IMR-90 (cell line): ENCODE results near the gene GDPD2. TPM values are rescaled to one million over a fixed set of nuclear protein-coding genes. Genes with fewer than 3 reads are reported as not detected.

ENCODE experiments used
- ATAC-seq: fragments of 200-7000 bp; cut with Tn5 transposase; 2 replicates; pipeline ENCODE4 v1.9.1; 2020; ENCODE audit warnings: low read depth, mild to moderate bottlenecking, moderate library complexity
- BruUV-seq: library from RNA; stranded (reverse); fragments of 400-500 nt; replicated peaks from 2 replicates; lab custom pipeline; 2021; lab: Mats Ljungman, UMichigan
- CTCF ChIA-PET: fragments of 300-600 bp; formaldehyde crosslinking; extraction: SDS; loops from one replicate; lab custom pipeline; 2021; ENCODE audit warnings: antibody characterized with exemption; lab: Yijun Ruan, JAX
- POLR2A ChIA-PET: fragments of 300-600 bp; sonication (Branson Sonifier 250); formaldehyde crosslinking; loops from one replicate; lab custom pipeline; 2022; ENCODE audit warnings: antibody characterized with exemption; ENCODE audit not compliant: unreplicated experiment; lab: Charles Lee
- DNase-seq: peaks from one replicate; pipeline ENCODE4 v3.0.0; 2013
- H2AFZ ChIP-seq: replicated peaks from 2 replicates; pipeline ENCODE3; 2013; ENCODE audit warnings: low read length, mild to moderate bottlenecking; ENCODE audit not compliant: poor library complexity
- H2AK5ac ChIP-seq: 2 replicates; pipeline ENCODE4 v1.6.1; 2013; ENCODE audit warnings: low read depth, low read length, inconsistent platforms
- H2AK9ac ChIP-seq: replicated peaks from 2 replicates; pipeline ENCODE3; 2013; ENCODE audit warnings: mild to moderate bottlenecking, low read depth, low read length, moderate library complexity; ENCODE audit not compliant: poor library complexity
- H2BK120ac ChIP-seq: 2 replicates; pipeline ENCODE4 v1.6.1; 2013; ENCODE audit warnings: low read depth, low read length, inconsistent platforms
- H2BK15ac ChIP-seq: 3 replicates; pipeline ENCODE4 v1.6.1; 2013; ENCODE audit warnings: low read depth, low read length, inconsistent platforms
- H2BK20ac ChIP-seq: 2 replicates; pipeline ENCODE4 v1.6.1; 2013; ENCODE audit warnings: low read depth, mild to moderate bottlenecking, inconsistent platforms, low read length, moderate library complexity
- H2BK5ac ChIP-seq: 2 replicates; pipeline ENCODE4 v1.6.1; 2013; ENCODE audit warnings: mild to moderate bottlenecking, low read depth, low read length, inconsistent platforms; ENCODE audit not compliant: poor library complexity, severe bottlenecking
- H3K14ac ChIP-seq: replicated peaks from 2 replicates; pipeline ENCODE4 v1.6.1; 2013; ENCODE audit warnings: low read depth, low read length, inconsistent platforms
- H3K18ac ChIP-seq: 2 replicates; pipeline ENCODE4 v1.6.1; 2013; ENCODE audit warnings: low read depth, low read length, control low read depth
- H3K23ac ChIP-seq: 2 replicates; pipeline ENCODE4 v1.6.1; 2013; ENCODE audit warnings: low read depth, low read length, inconsistent platforms
- H3K27ac ChIP-seq: 2 replicates; pipeline ENCODE4 v1.5.1; 2013; ENCODE audit warnings: mild to moderate bottlenecking, control low read depth, low read length; ENCODE audit not compliant: insufficient read depth
- H3K27me3 ChIP-seq: 2 replicates; pipeline ENCODE4 v1.6.1; 2013; ENCODE audit warnings: low read length; ENCODE audit not compliant: control insufficient read depth, insufficient read depth
- H3K36me3 ChIP-seq: 2 replicates; pipeline ENCODE4 v1.6.1; 2013; ENCODE audit warnings: low read length, mixed read lengths; ENCODE audit not compliant: control insufficient read depth, insufficient read depth
- H3K4ac ChIP-seq: 2 replicates; pipeline ENCODE4 v1.6.1; 2013; ENCODE audit warnings: low read depth, low read length, inconsistent platforms
- H3K4me1 ChIP-seq: 2 replicates; pipeline ENCODE4 v1.6.1; 2013; ENCODE audit warnings: low read length, mixed read lengths; ENCODE audit not compliant: control insufficient read depth, insufficient read depth
- H3K4me2 ChIP-seq: 2 replicates; pipeline ENCODE4 v1.6.1; 2013; ENCODE audit warnings: low read depth, mild to moderate bottlenecking, control low read depth, low read length, moderate library complexity
- H3K4me3 ChIP-seq: 2 replicates; pipeline ENCODE4 v1.5.1; 2013; ENCODE audit warnings: low read depth, mild to moderate bottlenecking, control low read depth, low read length, moderate library complexity; ENCODE audit not compliant: insufficient read depth
- H3K56ac ChIP-seq: 2 replicates; pipeline ENCODE4 v1.6.1; 2013; ENCODE audit warnings: low read length, inconsistent platforms; ENCODE audit not compliant: insufficient read depth; ENCODE audit errors: extremely low read depth
- H3K79me1 ChIP-seq, 2 experiments: 2 replicates each; pipeline ENCODE4 v1.6.1; 2013; ENCODE audit warnings: low read length in 2 of 2, inconsistent platforms in 1 of 2, low read depth in 1 of 2
- H3K9ac ChIP-seq: 2 replicates; pipeline ENCODE4 v1.6.1; 2013; ENCODE audit warnings: low read depth, low read length, control low read depth
- H3K9me1 ChIP-seq: 2 replicates; pipeline ENCODE4 v1.6.1; 2013; ENCODE audit warnings: low read length, inconsistent platforms; ENCODE audit not compliant: insufficient read depth
- H3K9me3 ChIP-seq: 2 replicates; pipeline ENCODE4 v1.6.1; 2013; ENCODE audit warnings: low read length; ENCODE audit not compliant: control insufficient read depth, insufficient read depth
- H4K20me1 ChIP-seq: 2 replicates; pipeline ENCODE4 v1.6.1; 2013; ENCODE audit warnings: low read length, inconsistent platforms; ENCODE audit not compliant: insufficient read depth
- H4K5ac ChIP-seq: 2 replicates; pipeline ENCODE4 v1.6.1; 2013; ENCODE audit warnings: mild to moderate bottlenecking, low read depth, low read length, control low read depth
- H4K8ac ChIP-seq, 2 experiments: 2 replicates each; pipeline ENCODE4 v1.6.1; 2013; ENCODE audit warnings: low read depth in 2 of 2, low read length in 2 of 2, control low read depth in 1 of 2, inconsistent platforms in 1 of 2
- H4K91ac ChIP-seq: 2 replicates; pipeline ENCODE4 v1.6.1; 2013; ENCODE audit warnings: low read depth, low read length, inconsistent platforms; ENCODE audit not compliant: insufficient read depth
- BHLHE40 ChIP-seq: fragments of 150-350 bp; IDR thresholded peaks from 2 replicates; pipeline ENCODE4 v1.6.1; 2016; ENCODE audit warnings: mild to moderate bottlenecking, low read depth, low read length
- ELK1 ChIP-seq: fragments of 150-350 bp; IDR thresholded peaks from 2 replicates; pipeline ENCODE4 v1.6.1; 2016; ENCODE audit warnings: low read depth, mild to moderate bottlenecking, low read length, moderate library complexity, borderline replicate concordance
- FOS ChIP-seq: fragments of 150-350 bp; IDR thresholded peaks from 2 replicates; pipeline ENCODE4 v1.6.1; 2016; ENCODE audit warnings: low read depth, low read length
- MAFK ChIP-seq: IDR thresholded peaks from 2 replicates; pipeline ENCODE4 v1.6.1; 2012; ENCODE audit warnings: low read depth, low read length, improper control_type of control experiment
- MXI1 ChIP-seq: IDR thresholded peaks from 2 replicates; pipeline ENCODE4 v1.6.1; 2012; ENCODE audit warnings: low read depth, mild to moderate bottlenecking, low read length, moderate library complexity, borderline replicate concordance
- NFE2L2 ChIP-seq: fragments of 150-350 bp; IDR thresholded peaks from 2 replicates; pipeline ENCODE4 v1.6.1; 2016; ENCODE audit warnings: low read depth, mild to moderate bottlenecking, low read length
- RAD21 ChIP-seq: IDR thresholded peaks from 2 replicates; pipeline ENCODE4 v1.6.1; 2012; ENCODE audit warnings: low read length, improper control_type of control experiment
- RFX5 ChIP-seq: IDR thresholded peaks from 2 replicates; pipeline ENCODE4 v1.8.0; 2012; ENCODE audit warnings: low read depth, mild to moderate bottlenecking, low read length, moderate library complexity
- WGBS, 2 experiments: methylation state at CpG; one replicate each; pipeline versions ENCODE4 v1.1.5 to v1.1.7; 2013; ENCODE audit warnings: missing lambda C conversion rate in 2 of 2; ENCODE audit not compliant: insufficient read length in 1 of 2; ENCODE audit errors: extremely low coverage in 2 of 2; 5-methylcytosine and 5-hydroxymethylcytosine counted together
- dilution Hi-C: fragments of 300-500 bp; cut with HindIII; formaldehyde crosslinking; loops from one replicate; pipeline ENCODE4 v1.14.3; 2018; ENCODE audit warnings: low sequenced_read_pairs; ENCODE audit not compliant: unreplicated experiment
- in situ Hi-C: fragments of 300-500 bp; cut with MboI; formaldehyde crosslinking; loops from 3 replicates; pipeline ENCODE4 v1.14.3; 2019; ENCODE audit warnings: low sequenced_read_pairs, inconsistent platforms, mixed read lengths
- intact Hi-C: fragments of 100-400 bp; cut with micrococcal nuclease; formaldehyde crosslinking; loops from 2 replicates; pipeline ENCODE4 v1.10.0; 2022
- polyA plus RNA-seq, 3 experiments: library from polyadenylated mRNA; depleted of rRNA; stranded (reverse); fragments of >200 nt; gene quantifications; 2 replicates each; pipeline ENCODE4 v1.2.3, GENCODE V29; 2012; ENCODE audit warnings: low replicate concordance in 1 of 3
- total RNA-seq: library from RNA; depleted of rRNA; stranded (reverse); fragments of >200 nt; gene quantifications from 2 replicates; pipeline ENCODE4 v1.2.3, GENCODE V29; 2012

Gene GDPD2
- total and polyA plus RNA-seq, 2 of the 4 experiments (the other 2 are of a cell fraction) = not detected

GRCh38 chrX:70426286-70427278, 3.5 kb downstream of the GDPD2 start:
- intact Hi-C loops = no loop called here
- Histone ChIP-seq H3K36me3 (no peaks in the 10 kb centered on the region), H2AFZ (no peak overlapping the region), H3K14ac (no peak overlapping the region), H3K27ac (no peak overlapping the region), H3K23ac (no peak overlapping the region), H3K9ac (no peak overlapping the region), H4K20me1 (no peaks in the 10 kb centered on the region), H3K9me1 (no peaks in the 10 kb centered on the region), H3K27me3 (peaks cover 3% of the 10 kb centered on the region; the same call in 1 of the 2 replicates), H2BK20ac (no peak overlapping the region), H4K8ac (no peak overlapping the region), H3K4me2 (no peak overlapping the region), H2BK5ac (no peak overlapping the region), H3K79me1 (no peaks in the 10 kb centered on the region), H3K4me1 (no peaks in the 10 kb centered on the region), H3K4ac (no peak overlapping the region), H2AK5ac (no peak overlapping the region), H3K4me3 (no peak overlapping the region), H3K9me3 (no peaks in the 10 kb centered on the region), H4K5ac (no peak overlapping the region), H3K56ac (no peak overlapping the region), H2BK15ac (no peak overlapping the region), H2BK120ac (no peak overlapping the region), H2AK9ac (no peak overlapping the region), H3K18ac (no peak overlapping the region), H4K91ac (no peak overlapping the region)
- dilution Hi-C loops = no loop called here
- DNase-seq (no peak), ATAC-seq (no peak)
- ChIA-PET CTCF (no interaction called here), POLR2A (no interaction called here)
- TF ChIP-seq NFE2L2 = no peak
- no peak for TF ChIP-seq RAD21
- TF ChIP-seq MAFK = no peak
- no peak for TF ChIP-seq ELK1
- no peak for TF ChIP-seq BHLHE40
- no peak for TF ChIP-seq MXI1
- TF ChIP-seq RFX5 = no peak
- no peak for TF ChIP-seq FOS
- WGBS, 2 experiments = 80% methylated on average over 5 of the region's 15 CpGs; no CpG with 5 or more reads in 1 of the 2 experiments
- BruUV-seq = no TSS peak
- in situ Hi-C loops = no loop called here
